Peyer's patch (tissue), 4 donors: ENCODE results near the gene HTT-AS. TPM values are rescaled to one million over a fixed set of nuclear protein-coding genes. Genes with fewer than 3 reads are reported as not detected.
"Not testable (repeated sequence)": the region's sequence is repeated elsewhere in the genome, so short reads cannot be mapped to it uniquely, and the experiment has no call there.

Experiments used
- DNase-seq, 3 donors: peaks; one replicate each; pipeline ENCODE4 v3.0.0-alpha.2; 2017 to 2019
- H3K27ac ChIP-seq, 4 donors: fragments of 200-600 bp; sonication (generic); one replicate each; pipeline ENCODE4 v1.5.1; 2016 to 2019
- H3K27me3 ChIP-seq, 2 donors: fragments of 200-600 bp; sonication (generic); one replicate each; pipeline ENCODE4 v1.5.1; 2019
- H3K36me3 ChIP-seq, 3 donors: fragments of 200-600 bp; sonication (generic); one replicate each; pipeline ENCODE4 v1.5.1; 2016 to 2019
- H3K4me1 ChIP-seq, 4 donors: fragments of 200-600 bp; sonication (generic); one replicate each; pipeline ENCODE4 v1.5.1; 2016 to 2019
- H3K4me3 ChIP-seq, 4 donors: fragments of 200-600 bp; sonication (generic); 1 replicate in 3 of 4; 2 replicates in 1 of 4; pipeline ENCODE4 v1.5.1; 2016 to 2019; ENCODE audit warnings: mild to moderate bottlenecking in 1 of 4
- H3K9me3 ChIP-seq, 4 donors: fragments of 200-600 bp; sonication (generic); one replicate each; pipeline ENCODE4 v1.5.1; 2016 to 2019; ENCODE audit warnings: mild to moderate bottlenecking in 1 of 4
- POLR2A ChIP-seq, 2 donors: fragments of 450-650 bp; IDR thresholded peaks; one replicate each; pipeline ENCODE4 v1.5.1; 2017; ENCODE audit warnings: antibody characterized with exemption in 2 of 2, mild to moderate bottlenecking in 2 of 2, moderate library complexity in 2 of 2
- total RNA-seq, 4 donors: library from RNA; depleted of rRNA; stranded (reverse); fragments of >200 nt; gene quantifications; one replicate each; pipeline ENCODE4 v1.1.0, GENCODE V29; 2016
- TF ChIP-seq, protein P1 (sequence below), 6 experiments: fragments of 450-650 bp in 4 of 6; fragments of 200-600 bp in 2 of 6; sonication (generic) in 1 of 6; IDR thresholded peaks; one replicate each; pipeline ENCODE4 v1.5.1; 2017 to 2019; ENCODE audit warnings: antibody characterized with exemption in 6 of 6, mild to moderate bottlenecking in 3 of 6, moderate library complexity in 1 of 6

The HTT-AS gene
- total RNA-seq, 4 donors from 2014 or later: not detected

GRCh38 chr4:3060946-3061345, 13.4 kb downstream of the HTT-AS start:
- no peak overlapping the region for H3K27ac ChIP-seq
- no peaks in the 10 kb centered on the region for H3K4me1 ChIP-seq
- no peak overlapping the region for H3K4me3 ChIP-seq
- no peak for DNase-seq
- H3K9me3 ChIP-seq: no peaks in the 10 kb centered on the region
- TF ChIP-seq POLR2A (IDR thresholded peaks at IDR 0.05): no peak
- TF ChIP-seq, protein P1, sequence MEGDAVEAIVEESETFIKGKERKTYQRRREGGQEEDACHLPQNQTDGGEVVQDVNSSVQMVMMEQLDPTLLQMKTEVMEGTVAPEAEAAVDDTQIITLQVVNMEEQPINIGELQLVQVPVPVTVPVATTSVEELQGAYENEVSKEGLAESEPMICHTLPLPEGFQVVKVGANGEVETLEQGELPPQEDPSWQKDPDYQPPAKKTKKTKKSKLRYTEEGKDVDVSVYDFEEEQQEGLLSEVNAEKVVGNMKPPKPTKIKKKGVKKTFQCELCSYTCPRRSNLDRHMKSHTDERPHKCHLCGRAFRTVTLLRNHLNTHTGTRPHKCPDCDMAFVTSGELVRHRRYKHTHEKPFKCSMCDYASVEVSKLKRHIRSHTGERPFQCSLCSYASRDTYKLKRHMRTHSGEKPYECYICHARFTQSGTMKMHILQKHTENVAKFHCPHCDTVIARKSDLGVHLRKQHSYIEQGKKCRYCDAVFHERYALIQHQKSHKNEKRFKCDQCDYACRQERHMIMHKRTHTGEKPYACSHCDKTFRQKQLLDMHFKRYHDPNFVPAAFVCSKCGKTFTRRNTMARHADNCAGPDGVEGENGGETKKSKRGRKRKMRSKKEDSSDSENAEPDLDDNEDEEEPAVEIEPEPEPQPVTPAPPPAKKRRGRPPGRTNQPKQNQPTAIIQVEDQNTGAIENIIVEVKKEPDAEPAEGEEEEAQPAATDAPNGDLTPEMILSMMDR (IDR thresholded peaks at IDR 0.05): no peak
- no peaks in the 10 kb centered on the region for H3K36me3 ChIP-seq
- no peaks in the 10 kb centered on the region for H3K27me3 ChIP-seq

- H3K27me3 ChIP-seq: no peaks in the 10 kb centered on the region
- DNase-seq: no peak
- H3K9me3 ChIP-seq: no peaks in the 10 kb centered on the region
- H3K27ac ChIP-seq: no peak overlapping the region
- no peaks in the 10 kb centered on the region for H3K36me3 ChIP-seq
- H3K4me1 ChIP-seq: no peaks in the 10 kb centered on the region
- no peak overlapping the region for H3K4me3 ChIP-seq
- TF ChIP-seq, protein P1 (IDR thresholded peaks at IDR 0.05): no peak
- no peak for TF ChIP-seq POLR2A (IDR thresholded peaks at IDR 0.05)
Measured at GRCh38 chr4:3059943-3060342, 14.4 kb downstream of the HTT-AS start.

DNA sequence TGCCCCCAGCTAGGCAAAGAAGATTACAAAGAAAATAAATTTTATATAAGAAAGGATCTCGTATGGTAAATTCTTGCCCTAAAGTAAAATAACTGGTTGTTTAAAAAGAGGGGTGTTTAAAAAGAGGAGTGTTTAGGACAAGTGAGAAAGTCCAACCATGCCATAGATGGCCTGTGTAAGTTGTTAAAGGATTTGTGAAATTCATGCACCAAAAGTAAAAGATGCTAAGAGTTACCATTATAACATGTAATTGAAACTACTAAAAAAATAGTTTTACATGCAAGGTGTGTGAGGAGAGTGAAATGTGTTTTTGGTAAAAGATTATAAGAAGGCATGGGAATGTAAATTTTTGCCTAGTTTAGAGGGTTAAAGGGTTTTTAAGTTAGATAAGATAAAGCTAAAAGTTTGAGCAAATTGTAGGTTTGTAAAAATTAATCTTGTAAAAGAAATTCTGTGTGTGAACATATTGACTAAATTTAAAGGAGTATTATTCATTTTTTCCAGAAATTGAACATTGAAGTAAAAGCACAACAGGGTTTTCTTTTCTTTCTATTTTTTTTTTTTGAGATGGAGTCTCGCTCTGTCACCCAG, 20.1 kb downstream of the HTT-AS start:
- Histone ChIP-seq H3K4me3 (no peak overlapping the region), H3K4me1 (no peaks in the 10 kb centered on the region), H3K36me3 (no peaks in the 10 kb centered on the region), H3K9me3 (no peaks in the 10 kb centered on the region), H3K27ac (no peak overlapping the region), H3K27me3 (no peaks in the 10 kb centered on the region)
- no peak for TF ChIP-seq POLR2A (IDR thresholded peaks at IDR 0.05)
- DNase-seq: no peak

DNA sequence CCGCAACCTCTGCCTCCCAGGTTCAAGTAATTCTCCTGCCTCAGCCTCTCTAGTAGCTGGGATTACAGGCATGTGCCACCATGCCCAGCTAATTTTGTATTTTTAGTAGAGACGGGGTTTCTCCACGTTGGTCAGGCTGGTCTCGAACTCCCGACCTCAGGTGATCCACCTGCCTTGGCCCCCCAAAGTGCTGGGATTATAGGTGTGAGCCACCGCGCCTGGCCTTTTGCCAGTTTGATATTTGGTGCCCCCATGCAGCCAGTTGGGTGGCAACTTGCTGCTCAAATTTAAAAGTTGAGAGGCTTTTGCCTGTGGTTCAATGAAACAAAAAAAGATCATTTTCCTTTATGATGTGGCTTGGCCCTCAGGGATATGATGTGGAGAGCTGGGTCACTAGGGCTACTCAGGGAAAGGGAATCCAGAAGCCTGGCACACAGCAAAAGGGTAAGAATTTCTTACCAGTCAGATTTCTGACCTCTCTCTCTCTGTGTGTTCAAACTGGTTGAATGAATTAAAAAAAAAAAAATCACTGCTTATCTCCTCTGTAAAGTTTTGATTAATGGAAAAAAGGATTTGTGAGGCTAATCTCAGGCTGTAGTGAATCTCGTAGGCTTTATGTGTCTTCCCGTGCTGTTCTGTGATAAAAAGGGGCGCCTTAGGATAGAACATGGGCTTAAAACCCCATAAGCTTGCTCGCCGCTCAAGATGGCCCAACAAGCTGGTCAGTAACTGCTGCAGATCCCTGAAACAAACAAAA, 23.0 kb downstream of the HTT-AS start:
- H3K4me1 ChIP-seq, H3K27ac ChIP-seq, H3K27me3 ChIP-seq, H3K36me3 ChIP-seq, H3K4me3 ChIP-seq, DNase-seq, H3K9me3 ChIP-seq: not testable (repeated sequence)

DNA sequence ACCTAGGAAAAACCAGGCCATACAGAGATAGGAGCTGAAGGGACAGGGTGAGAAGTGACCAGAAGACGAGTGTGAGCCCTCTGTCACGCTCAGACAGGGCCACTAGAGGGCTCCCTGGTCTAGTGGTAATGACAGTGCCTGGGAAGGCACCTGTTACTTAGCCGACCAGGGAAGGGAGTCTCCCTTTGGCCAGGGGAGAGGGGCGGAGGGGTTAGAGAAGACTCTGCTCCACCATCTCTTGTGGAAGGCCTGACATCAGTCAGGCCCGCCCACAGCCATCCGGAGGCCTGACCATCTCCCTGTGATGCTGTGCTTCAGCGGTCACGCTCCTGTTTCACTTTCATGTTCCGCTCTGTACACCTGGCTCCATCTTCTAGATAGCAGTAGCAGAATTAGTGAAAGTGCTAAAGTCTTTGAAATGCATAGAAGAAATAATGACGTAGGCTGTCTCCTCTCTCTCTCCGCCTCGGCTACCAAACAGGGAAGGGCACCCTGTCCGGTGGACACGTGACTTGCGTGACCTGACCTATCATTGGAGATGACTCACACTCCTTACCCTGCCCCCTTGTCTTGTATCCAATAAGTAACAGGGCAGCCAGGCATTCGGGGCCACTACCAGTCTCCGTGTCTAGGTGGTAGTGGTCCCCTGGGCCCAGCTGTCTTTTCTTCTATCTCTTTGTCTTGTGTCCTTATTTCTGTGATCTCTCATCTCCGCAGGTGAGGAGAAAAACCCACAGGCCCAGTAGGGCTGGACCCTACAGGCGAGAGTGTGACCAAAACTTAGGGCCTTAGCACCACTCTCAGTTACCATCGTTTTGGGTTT, 26.7 kb downstream of the HTT-AS start:
- DNase-seq: peak; percentile 79 to 93 (median 86)
- Histone ChIP-seq H3K36me3 (no peaks in the 10 kb centered on the region), H3K27ac (peak overlapping the region; percentile 53 to 83 (median 66)), H3K4me3 (peak overlapping the region in 3 of 4 donors; percentile 24 to 56 (median 47)), H3K4me1 (peaks cover 0 to 18% (median 7%) of the 10 kb centered on the region in 4 donors), H3K27me3 (no peaks in the 10 kb centered on the region), H3K9me3 (no peaks in the 10 kb centered on the region)
- TF ChIP-seq, protein P1 (IDR thresholded peaks at IDR 0.05): peak; percentile 25 to 84 (median 74)
- no peak for TF ChIP-seq POLR2A (IDR thresholded peaks at IDR 0.05)

DNA sequence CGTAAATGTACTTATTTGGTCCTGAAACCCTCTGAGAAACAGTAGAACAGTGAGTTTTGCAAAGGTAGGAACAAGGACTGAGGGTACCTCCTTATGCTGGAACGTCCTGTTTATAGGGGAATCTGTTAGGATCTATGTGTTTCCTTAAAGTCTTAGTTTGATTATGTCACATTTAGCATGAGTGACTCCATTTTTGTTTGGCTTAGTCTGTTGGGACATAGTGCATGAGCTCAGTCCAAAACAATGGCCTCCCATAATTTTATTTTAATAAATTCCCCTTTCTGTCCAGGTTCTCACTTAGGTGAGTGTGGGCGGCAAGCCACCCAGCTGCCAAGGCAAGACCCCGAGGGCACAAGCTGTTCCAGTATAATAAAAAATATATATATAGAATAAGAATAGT, 27.7 kb downstream of the HTT-AS start:
- TF ChIP-seq POLR2A (IDR thresholded peaks at IDR 0.05): no peak
- TF ChIP-seq, protein P1 (IDR thresholded peaks at IDR 0.05): no peak
- peak overlapping the region in 3 of 4 donors; percentile 41 to 68 (median 65) for H3K27ac ChIP-seq
- no peak overlapping the region for H3K4me3 ChIP-seq
- H3K36me3 ChIP-seq: no peaks in the 10 kb centered on the region
- no peak for DNase-seq
- no peaks in the 10 kb centered on the region for H3K27me3 ChIP-seq
- no peaks in the 10 kb centered on the region for H3K9me3 ChIP-seq
- peaks cover 0 to 18% (median 7%) of the 10 kb centered on the region in 4 donors for H3K4me1 ChIP-seq
